DOHH2 (cell line): ENCODE data around the gene ATP13A3.

Experiments used
- H3F3A ChIP-seq: fragments of 200-600 bp; sonication (generic), shearing (Covaris generic); 2 replicates; pipeline ENCODE4 v1.6.0; 2016; ENCODE audit warnings: antibody characterized with exemption, mild to moderate bottlenecking; ENCODE audit not compliant: control insufficient read depth, insufficient read depth
- H3K27ac ChIP-seq: fragments of 200-600 bp; sonication (generic); 2 replicates; pipeline ENCODE4 v1.5.1; 2014; ENCODE audit warnings: low read depth, mild to moderate bottlenecking, low read length, moderate library complexity
- H3K27me3 ChIP-seq: fragments of 200-600 bp; sonication (generic); 2 replicates; pipeline ENCODE4 v1.6.1; 2014; ENCODE audit warnings: mild to moderate bottlenecking, low read length, mixed read lengths; ENCODE audit not compliant: control insufficient read depth
- H3K36me3 ChIP-seq: fragments of 200-600 bp; sonication (generic); 2 replicates; pipeline ENCODE4 v1.6.1; 2014; ENCODE audit warnings: mild to moderate bottlenecking, low read length, moderate library complexity, mixed read lengths; ENCODE audit not compliant: control insufficient read depth
- H3K4me1 ChIP-seq: fragments of 200-600 bp; sonication (generic); 2 replicates; pipeline ENCODE4 v1.6.1; 2014; ENCODE audit warnings: mild to moderate bottlenecking, low read length, mixed read lengths; ENCODE audit not compliant: control insufficient read depth
- H3K4me2 ChIP-seq: fragments of 200-600 bp; sonication (generic); 2 replicates; pipeline ENCODE4 v1.6.0; 2014; ENCODE audit warnings: mild to moderate bottlenecking, low read length, moderate library complexity
- H3K4me3 ChIP-seq: fragments of 200-600 bp; sonication (generic); 2 replicates; pipeline ENCODE4 v1.5.1; 2014; ENCODE audit warnings: mild to moderate bottlenecking, low read length, mixed read lengths
- H3K79me2 ChIP-seq: fragments of 200-600 bp; sonication (generic); 2 replicates; pipeline ENCODE4 v1.6.1; 2014; ENCODE audit warnings: mild to moderate bottlenecking, low read length, mixed read lengths; ENCODE audit not compliant: control insufficient read depth
- H3K9me2 ChIP-seq: fragments of 200-600 bp; sonication (generic); replicated peaks from 2 replicates; pipeline ENCODE4 v1.6.1; 2014; ENCODE audit warnings: mild to moderate bottlenecking, low read length, mixed read lengths; ENCODE audit not compliant: control insufficient read depth
- H3K9me3 ChIP-seq: fragments of 200-600 bp; sonication (generic); 2 replicates; pipeline ENCODE4 v1.6.1; 2014; ENCODE audit warnings: antibody characterized with exemption, low read length, mixed read lengths; ENCODE audit not compliant: control insufficient read depth, insufficient read depth
- H4K20me1 ChIP-seq: fragments of 200-600 bp; sonication (generic); 2 replicates; pipeline ENCODE4 v1.6.0; 2014; ENCODE audit warnings: low read depth, mild to moderate bottlenecking, antibody characterized with exemption, low read length, moderate library complexity; ENCODE audit not compliant: control insufficient read depth, insufficient read depth
- EZH2phosphoT487 ChIP-seq: fragments of 200-600 bp; sonication (generic); IDR thresholded peaks from 2 replicates; pipeline ENCODE4 v1.6.1; 2017; ENCODE audit warnings: borderline replicate concordance, mild to moderate bottlenecking, antibody characterized with exemption, low read length, moderate library complexity, mixed read lengths
- TF ChIP-seq, protein P1 (sequence below): fragments of 200-600 bp; sonication (generic); IDR thresholded peaks from one replicate; pipeline ENCODE4 v1.5.1; 2014; ENCODE audit warnings: antibody characterized with exemption, mild to moderate bottlenecking, low read depth, low read length; ENCODE audit not compliant: poor library complexity, severe bottlenecking

Gene ATP13A3

DNA sequence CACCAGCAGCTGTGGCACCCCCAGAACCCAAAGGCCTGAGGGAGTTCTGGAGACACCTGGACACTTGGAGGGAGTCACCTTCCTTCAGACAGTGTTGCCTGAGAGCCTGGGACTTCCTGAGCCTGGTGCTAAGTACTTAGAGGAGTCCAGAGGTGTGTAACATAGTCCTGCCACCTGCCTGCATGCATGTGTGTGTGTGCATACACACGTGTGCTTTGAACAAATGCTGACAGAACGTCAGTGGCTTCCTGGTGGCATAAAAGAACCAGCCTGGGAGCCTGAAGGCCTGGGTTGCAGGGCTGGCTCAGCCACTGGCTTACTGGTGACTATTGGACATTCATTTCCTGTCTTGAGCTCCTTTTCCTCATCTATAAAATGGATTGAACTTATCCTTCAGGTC is 132.5 kb downstream of the ATP13A3 start:
- H3K36me3 ChIP-seq: no peaks in the 10 kb centered on the region
- 0 out of 2 replicates have a peak, but pooled peaks cover 7% of the 10 kb centered on the region for H3K27me3 ChIP-seq
- H4K20me1 ChIP-seq: no peaks in the 10 kb centered on the region
- no peaks in the 10 kb centered on the region for H3F3A ChIP-seq
- no peak overlapping the region for H3K4me2 ChIP-seq
- no peaks in the 10 kb centered on the region for H3K9me2 ChIP-seq
- no peak for TF ChIP-seq EZH2phosphoT487
- TF ChIP-seq, protein P1, sequence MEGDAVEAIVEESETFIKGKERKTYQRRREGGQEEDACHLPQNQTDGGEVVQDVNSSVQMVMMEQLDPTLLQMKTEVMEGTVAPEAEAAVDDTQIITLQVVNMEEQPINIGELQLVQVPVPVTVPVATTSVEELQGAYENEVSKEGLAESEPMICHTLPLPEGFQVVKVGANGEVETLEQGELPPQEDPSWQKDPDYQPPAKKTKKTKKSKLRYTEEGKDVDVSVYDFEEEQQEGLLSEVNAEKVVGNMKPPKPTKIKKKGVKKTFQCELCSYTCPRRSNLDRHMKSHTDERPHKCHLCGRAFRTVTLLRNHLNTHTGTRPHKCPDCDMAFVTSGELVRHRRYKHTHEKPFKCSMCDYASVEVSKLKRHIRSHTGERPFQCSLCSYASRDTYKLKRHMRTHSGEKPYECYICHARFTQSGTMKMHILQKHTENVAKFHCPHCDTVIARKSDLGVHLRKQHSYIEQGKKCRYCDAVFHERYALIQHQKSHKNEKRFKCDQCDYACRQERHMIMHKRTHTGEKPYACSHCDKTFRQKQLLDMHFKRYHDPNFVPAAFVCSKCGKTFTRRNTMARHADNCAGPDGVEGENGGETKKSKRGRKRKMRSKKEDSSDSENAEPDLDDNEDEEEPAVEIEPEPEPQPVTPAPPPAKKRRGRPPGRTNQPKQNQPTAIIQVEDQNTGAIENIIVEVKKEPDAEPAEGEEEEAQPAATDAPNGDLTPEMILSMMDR: no peak
- H3K9me3 ChIP-seq: no peaks in the 10 kb centered on the region
- H3K27ac ChIP-seq: no peak overlapping the region
- H3K4me3 ChIP-seq: no peak overlapping the region
- no peaks in the 10 kb centered on the region for H3K79me2 ChIP-seq
- no peaks in the 10 kb centered on the region for H3K4me1 ChIP-seq
